Measurements from ENCODE around the gene MST1R.

The MST1R gene

DNA sequence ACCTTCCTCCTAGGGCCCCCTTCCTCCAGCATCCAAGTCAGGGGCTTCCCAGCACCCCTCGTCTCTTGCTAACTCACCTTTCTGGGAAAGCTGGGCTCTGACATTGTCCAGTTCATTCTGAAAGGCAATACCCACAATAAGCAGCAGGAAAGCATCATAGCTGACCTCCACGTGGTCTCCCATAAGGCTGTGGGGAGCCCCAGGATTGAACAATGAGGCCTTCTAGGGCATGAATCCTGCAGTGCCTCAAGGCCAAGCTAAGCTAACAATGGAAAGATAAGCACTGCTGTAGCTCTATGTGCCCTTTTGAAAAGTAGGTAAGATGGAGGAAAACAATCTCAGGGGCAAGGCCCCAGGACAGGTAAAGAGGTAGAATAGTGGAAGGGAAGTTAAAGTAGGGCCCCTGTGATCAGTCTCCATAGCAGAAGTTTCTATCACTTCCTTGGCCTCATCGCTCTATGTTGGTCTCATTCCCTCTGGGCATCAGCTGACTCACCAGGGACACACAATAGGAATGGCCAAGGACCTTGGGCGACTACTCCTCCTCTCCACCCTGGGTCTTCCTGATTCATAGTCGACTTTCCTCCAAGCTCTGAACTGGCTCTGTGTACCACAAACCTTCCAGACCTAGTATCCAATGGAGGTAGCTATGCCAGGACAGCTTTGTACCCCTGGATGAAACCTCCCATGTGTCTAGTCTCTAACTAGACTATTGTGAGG, 59.0 kb downstream of the MST1R start:
- Histone ChIP-seq H3K9me3 (ENCODE audit: control insufficient read depth, insufficient read depth, low read length) (no peaks in the 10 kb centered on the region), H3K27me3 (ENCODE audit: control insufficient read depth, insufficient read depth, low read length) (no peaks in the 10 kb centered on the region), H3K4me1 (ENCODE audit: control insufficient read depth, insufficient read depth, low read length) (no peaks in the 10 kb centered on the region), H3K36me3 (ENCODE audit: control insufficient read depth, insufficient read depth, low read length) (peaks cover 23% of the 10 kb centered on the region), H3K9ac (ENCODE audit: low read depth, low read length) (no peak overlapping the region), H3K4me3 (ENCODE audit: low read depth, low read length) (no peak overlapping the region)

DNA sequence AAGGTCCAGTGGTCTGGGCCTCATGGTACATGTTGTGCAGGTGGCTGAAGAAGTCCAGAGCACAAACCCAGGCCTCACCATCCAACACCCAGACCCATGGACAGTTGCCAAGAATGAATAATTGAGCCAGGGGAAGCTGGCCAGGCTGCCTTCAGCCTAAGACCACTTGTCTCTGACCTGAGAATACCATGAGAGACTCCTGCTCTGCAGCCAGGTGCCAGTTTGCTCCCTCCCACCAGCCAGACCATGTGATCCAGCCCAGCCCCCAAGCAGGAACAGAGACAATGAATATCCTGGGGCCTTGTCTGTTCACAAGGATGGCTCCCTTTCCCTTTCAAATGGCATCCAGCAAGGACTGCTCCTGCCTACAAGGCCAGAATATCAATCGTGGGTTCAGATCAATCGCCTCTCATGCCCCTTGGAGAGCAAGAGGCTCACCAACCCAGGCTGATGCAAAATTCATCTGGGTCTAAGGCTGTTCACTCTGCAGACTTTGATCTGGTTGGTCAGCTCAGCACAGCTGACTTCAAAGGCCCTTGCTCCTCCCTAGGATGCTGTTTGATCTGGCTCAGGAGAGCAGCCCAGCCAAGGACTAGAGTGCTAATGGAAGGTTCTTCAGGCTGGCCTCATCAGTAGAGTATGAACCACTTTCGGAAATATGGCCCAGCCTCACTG, 60.7 kb downstream of the MST1R start:
- no peak overlapping the region for H3K9ac ChIP-seq (ENCODE audit: low read depth, low read length)
- H3K36me3 ChIP-seq (ENCODE audit: control insufficient read depth, insufficient read depth, low read length) = peaks cover 32% of the 10 kb centered on the region
- H3K9me3 ChIP-seq (ENCODE audit: control insufficient read depth, insufficient read depth, low read length) = no peaks in the 10 kb centered on the region
- no peaks in the 10 kb centered on the region for H3K4me1 ChIP-seq (ENCODE audit: control insufficient read depth, insufficient read depth, low read length)
- H3K27me3 ChIP-seq (ENCODE audit: control insufficient read depth, insufficient read depth, low read length) = no peaks in the 10 kb centered on the region
- no peak overlapping the region for H3K4me3 ChIP-seq (ENCODE audit: low read depth, low read length)

DNA sequence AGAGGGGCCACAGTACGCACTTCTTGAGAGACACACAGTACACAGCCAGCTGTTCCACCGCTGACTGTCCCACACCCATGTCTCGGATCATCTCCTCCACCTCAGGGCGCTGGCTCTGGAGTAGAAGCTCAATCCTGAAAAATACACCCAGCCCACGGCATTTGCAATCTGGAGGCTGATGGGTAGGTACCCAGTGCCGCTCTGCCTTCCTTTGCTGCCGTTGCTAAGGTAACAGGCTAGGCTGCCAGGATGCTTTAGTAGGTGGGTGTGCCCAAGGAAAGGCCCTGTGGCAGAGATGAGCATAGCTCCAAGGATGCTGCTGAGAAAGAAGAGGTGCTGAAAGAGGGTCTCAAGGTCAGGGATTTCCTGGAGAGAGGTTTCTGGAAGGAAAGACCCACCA, 61.9 kb downstream of the MST1R start:
- H3K9me3 ChIP-seq (ENCODE audit: control insufficient read depth, insufficient read depth, low read length) = no peaks in the 10 kb centered on the region
- peaks cover 36% of the 10 kb centered on the region for H3K36me3 ChIP-seq (ENCODE audit: control insufficient read depth, insufficient read depth, low read length)
- no peaks in the 10 kb centered on the region for H3K27me3 ChIP-seq (ENCODE audit: control insufficient read depth, insufficient read depth, low read length)
- H3K4me1 ChIP-seq (ENCODE audit: control insufficient read depth, insufficient read depth, low read length) = no peaks in the 10 kb centered on the region
- H3K9ac ChIP-seq (ENCODE audit: low read depth, low read length) = no peak overlapping the region
- H3K4me3 ChIP-seq (ENCODE audit: low read depth, low read length) = no peak overlapping the region

DNA sequence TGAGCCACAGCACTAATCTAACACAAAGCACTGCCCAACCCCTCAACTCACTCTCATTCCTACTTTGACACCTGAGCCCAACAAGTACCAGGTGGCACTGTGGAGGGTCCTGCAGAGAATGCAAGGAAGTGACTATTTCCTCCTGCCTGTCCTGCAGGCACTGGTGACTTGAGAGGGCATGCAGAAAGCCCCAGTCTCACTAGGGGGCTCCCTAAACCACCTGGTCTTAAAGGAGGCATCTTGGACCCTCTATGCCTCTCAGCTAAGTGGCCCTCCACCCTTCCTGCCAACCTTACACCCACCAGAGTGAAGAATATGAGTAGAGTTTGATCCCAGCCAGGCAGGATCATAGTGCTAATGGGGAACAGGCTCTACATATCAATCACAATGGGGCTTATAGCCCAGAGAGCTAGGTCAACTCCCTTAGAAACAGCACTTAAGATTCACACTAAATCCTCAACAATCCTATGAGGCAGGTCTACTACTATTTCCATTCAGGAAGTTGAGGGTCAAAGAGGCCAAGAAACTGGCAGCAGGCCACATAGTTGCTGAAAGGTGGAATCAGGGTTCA, 62.5 kb downstream of the MST1R start:
- Histone ChIP-seq H3K4me3 (ENCODE audit: low read depth, low read length) (no peak overlapping the region), H3K36me3 (ENCODE audit: control insufficient read depth, insufficient read depth, low read length) (peaks cover 41% of the 10 kb centered on the region), H3K9ac (ENCODE audit: low read depth, low read length) (no peak overlapping the region), H3K4me1 (ENCODE audit: control insufficient read depth, insufficient read depth, low read length) (no peaks in the 10 kb centered on the region), H3K27me3 (ENCODE audit: control insufficient read depth, insufficient read depth, low read length) (no peaks in the 10 kb centered on the region), H3K9me3 (ENCODE audit: control insufficient read depth, insufficient read depth, low read length) (no peaks in the 10 kb centered on the region)

DNA sequence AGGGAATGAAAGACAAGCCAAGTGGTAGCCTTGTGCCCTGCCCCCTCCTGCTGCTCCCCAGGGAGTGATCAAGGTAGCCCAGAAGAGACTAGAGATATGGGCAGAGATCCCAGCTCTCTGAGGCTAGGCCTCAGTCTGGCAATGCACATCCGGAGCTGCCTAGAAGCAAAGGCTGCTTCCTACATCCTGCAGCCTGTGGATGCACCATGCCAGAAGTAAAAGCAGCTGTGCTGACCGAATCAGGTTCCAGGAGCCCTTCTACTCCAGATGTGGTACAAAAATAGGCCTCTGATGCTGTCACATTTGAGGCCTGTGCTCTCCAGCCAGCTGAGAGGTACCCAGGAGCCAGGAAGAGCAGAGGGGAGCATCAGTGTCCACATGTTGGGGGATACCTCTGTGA, 63.3 kb downstream of the MST1R start:
- H3K36me3 ChIP-seq (ENCODE audit: control insufficient read depth, insufficient read depth, low read length) = peaks cover 37% of the 10 kb centered on the region
- H3K9ac ChIP-seq (ENCODE audit: low read depth, low read length) = no peak overlapping the region
- no peak overlapping the region for H3K4me3 ChIP-seq (ENCODE audit: low read depth, low read length)
- no peaks in the 10 kb centered on the region for H3K27me3 ChIP-seq (ENCODE audit: control insufficient read depth, insufficient read depth, low read length)
- H3K9me3 ChIP-seq (ENCODE audit: control insufficient read depth, insufficient read depth, low read length) = no peaks in the 10 kb centered on the region
- H3K4me1 ChIP-seq (ENCODE audit: control insufficient read depth, insufficient read depth, low read length) = no peaks in the 10 kb centered on the region

DNA sequence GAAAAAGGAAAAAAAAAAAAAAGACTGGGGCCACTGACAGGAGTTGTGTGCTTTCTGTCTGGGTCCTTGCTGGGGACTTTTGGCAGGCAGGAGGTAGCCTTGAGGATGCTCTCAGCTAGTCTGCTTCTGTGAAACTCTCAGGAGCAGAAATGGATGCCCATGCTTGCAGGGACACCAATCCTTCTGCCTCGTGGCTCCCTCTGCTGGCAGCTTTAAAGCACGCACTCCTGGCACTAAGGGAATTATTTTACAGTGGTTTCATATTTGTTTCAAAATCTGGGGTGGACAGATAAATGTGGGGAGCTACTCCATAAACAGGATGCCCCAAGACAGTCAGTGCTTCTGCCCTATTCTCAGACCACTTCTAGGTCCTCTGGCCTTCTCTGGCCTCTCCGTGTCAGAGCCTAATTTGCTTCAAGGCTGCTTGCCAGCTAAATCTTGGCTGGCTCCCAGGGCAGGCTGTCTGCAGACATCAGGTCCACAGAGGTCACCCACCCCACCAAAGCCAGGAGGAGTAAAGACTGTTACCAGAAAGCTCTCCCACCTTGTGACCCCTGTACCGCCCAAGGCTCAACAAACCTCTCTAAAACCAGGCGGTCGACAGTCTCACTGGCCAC, 64.4 kb downstream of the MST1R start:
- Histone ChIP-seq H3K27me3 (ENCODE audit: control insufficient read depth, insufficient read depth, low read length) (no peaks in the 10 kb centered on the region), H3K9ac (ENCODE audit: low read depth, low read length) (no peak overlapping the region), H3K4me1 (ENCODE audit: control insufficient read depth, insufficient read depth, low read length) (no peaks in the 10 kb centered on the region), H3K36me3 (ENCODE audit: control insufficient read depth, insufficient read depth, low read length) (peaks cover 41% of the 10 kb centered on the region), H3K4me3 (ENCODE audit: low read depth, low read length) (no peak overlapping the region), H3K9me3 (ENCODE audit: control insufficient read depth, insufficient read depth, low read length) (no peaks in the 10 kb centered on the region)

All from iPS-15b (cell line).